GM13977 (cell line): Measurements from ENCODE around the gene ARHGAP9.
"Not testable (repeated sequence)": the region's sequence is repeated elsewhere in the genome, so short reads cannot be mapped to it uniquely, and the experiment has no call there.

Experiments
- DNase-seq: peaks from one replicate; pipeline ENCODE4 v3.0.0; 2012; ENCODE audit warnings: low spot score
- in situ Hi-C: fragments of 300-500 bp; cut with MboI; formaldehyde crosslinking; loops from one replicate; pipeline ENCODE4 v1.12.0; 2022; ENCODE audit warnings: low sequenced_read_pairs, low pct_unique_long_range_greater_than_20kb, mixed read lengths, inconsistent platforms; ENCODE audit not compliant: unreplicated experiment
- TF ChIP-seq, protein P1 (sequence below): IDR thresholded peaks from 2 replicates; pipeline ENCODE4 v1.5.1; 2012; ENCODE audit warnings: mild to moderate bottlenecking, control low read depth; ENCODE audit not compliant: insufficient read depth; ENCODE audit errors: extremely low read depth, missing control alignments

Gene ARHGAP9

DNA sequence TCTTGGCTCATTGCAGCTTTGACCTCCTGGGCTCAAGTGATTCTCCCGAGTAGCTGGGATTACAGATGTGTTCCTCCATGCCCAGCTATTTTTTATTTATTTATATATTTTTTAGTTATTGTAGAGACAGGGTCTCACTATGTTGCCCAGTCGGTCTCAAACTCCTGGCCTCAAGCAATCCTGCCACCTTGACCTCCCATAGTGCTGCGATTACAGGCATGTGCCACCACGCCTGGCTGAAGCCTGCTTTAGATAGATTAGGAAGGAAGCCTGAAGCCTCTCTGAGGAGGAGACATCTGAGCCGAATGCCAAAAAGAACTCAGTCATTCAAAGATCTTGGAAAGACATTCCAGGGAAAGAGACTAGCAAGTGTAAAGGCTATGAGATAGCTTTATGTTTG, 34.9 kb downstream of the ARHGAP9 start:
- TF ChIP-seq, protein P1, sequence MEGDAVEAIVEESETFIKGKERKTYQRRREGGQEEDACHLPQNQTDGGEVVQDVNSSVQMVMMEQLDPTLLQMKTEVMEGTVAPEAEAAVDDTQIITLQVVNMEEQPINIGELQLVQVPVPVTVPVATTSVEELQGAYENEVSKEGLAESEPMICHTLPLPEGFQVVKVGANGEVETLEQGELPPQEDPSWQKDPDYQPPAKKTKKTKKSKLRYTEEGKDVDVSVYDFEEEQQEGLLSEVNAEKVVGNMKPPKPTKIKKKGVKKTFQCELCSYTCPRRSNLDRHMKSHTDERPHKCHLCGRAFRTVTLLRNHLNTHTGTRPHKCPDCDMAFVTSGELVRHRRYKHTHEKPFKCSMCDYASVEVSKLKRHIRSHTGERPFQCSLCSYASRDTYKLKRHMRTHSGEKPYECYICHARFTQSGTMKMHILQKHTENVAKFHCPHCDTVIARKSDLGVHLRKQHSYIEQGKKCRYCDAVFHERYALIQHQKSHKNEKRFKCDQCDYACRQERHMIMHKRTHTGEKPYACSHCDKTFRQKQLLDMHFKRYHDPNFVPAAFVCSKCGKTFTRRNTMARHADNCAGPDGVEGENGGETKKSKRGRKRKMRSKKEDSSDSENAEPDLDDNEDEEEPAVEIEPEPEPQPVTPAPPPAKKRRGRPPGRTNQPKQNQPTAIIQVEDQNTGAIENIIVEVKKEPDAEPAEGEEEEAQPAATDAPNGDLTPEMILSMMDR: no peak
- no peak for DNase-seq
- in situ Hi-C loops: no loop called here

DNA sequence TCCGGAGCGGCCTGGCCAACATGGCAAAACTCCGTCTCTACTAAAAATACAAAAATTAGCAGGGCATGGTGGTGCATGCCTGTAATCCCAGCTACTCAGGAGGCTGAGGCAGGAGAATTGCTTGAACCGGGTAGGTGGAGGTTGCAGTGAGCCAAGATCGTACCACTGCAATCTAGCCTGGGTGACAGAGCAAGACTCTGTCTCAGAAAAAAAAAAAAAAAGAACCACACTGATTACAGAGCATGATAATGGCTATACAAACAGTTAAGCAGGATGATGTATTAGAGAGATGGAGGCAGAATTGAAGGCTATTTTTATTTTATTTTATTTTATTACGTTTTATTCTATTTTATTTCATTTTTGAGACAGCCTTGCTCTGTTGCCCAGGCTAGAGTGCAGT, 35.3 kb downstream of the ARHGAP9 start:
- in situ Hi-C loops, DNase-seq: not testable (repeated sequence)

GRCh38 chr12:57441846-57442427, 37.7 kb downstream of the ARHGAP9 start:
- in situ Hi-C loops: no loop called here

DNA sequence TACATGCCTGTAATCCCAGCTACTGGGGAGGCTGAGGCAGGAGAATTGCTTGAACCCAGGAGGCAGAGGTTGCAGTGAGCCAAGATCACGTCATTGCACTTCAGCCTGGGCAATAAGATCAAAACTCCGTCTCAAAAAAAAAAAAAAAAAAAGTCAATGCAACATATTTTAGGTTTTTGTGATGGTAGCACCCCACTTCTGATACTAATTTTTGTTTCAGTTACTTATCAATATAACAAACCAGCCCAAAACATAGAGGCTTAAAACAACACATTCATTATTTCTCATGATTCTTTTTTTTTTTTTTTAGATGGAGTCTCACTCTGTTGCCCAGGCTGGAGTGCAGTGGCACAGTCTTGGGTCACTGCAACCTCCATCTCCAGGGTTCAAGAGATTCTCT, 38.3 kb downstream of the ARHGAP9 start:
- DNase-seq, in situ Hi-C loops: not testable (repeated sequence)

More at GRCh38 chr12:57441846-57442427, 37.7 kb downstream of the ARHGAP9 start:
- DNase-seq: no peak
- TF ChIP-seq, protein P1: no peak

- TF ChIP-seq, protein P1: no peak
- DNase-seq: no peak
- in situ Hi-C loops: no loop called here
Measured at GRCh38 chr12:57439762-57440266, 39.9 kb downstream of the ARHGAP9 start.

DNA sequence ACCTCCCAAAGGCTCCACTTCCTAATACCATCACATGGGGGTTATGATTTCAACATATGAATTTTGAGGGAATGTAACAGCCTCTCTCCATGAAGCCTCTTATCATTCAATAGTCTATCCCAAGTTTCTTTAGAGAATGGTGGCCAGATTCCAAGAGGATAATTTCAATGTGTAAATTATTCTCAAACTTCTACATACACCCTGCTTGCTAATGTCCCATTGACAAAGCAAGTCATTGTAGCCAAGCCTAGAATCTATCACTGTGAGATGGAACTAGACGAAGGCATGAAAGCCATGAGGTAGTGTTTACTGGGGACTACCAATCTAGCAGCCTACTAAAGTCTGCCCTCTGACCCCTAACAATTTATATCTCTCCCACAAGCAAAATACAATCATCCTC, 41.3 kb downstream of the ARHGAP9 start:
- in situ Hi-C loops: no loop called here
- no peak for DNase-seq
- TF ChIP-seq, protein P1: no peak

- in situ Hi-C loops: no loop called here
- TF ChIP-seq, protein P1: no peak
- DNase-seq: no peak
Measured at GRCh38 chr12:57435293-57435692, 44.4 kb downstream of the ARHGAP9 start.

DNA sequence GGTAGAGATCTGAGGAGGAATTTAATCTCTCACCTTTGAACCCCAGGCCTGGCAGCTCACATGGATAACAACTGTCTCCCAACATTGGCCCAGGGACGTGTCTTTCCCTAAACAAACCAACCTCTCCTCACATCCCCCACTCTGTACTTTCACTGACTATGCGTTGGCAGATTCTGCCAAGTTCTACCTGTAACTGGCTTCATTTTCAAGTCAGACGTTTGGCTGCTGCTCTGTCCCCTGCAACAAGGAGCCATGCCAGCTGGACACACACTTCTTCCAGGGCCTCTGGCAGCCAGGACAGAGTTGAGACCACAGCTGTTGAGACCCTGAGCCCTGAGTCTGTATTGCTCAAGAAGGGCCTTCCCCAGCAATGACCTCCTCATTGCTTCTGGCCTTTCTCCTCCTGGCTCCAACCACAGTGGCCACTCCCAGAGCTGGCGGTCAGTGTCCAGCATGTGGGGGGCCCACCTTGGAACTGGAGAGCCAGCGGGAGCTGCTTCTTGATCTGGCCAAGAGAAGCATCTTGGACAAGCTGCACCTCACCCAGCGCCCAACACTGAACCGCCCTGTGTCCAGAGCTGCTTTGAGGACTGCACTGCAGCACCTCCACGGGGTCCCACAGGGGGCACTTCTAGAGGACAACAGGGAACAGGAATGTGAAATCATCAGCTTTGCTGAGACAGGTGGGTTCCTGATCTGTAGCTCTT, 45.0 kb downstream of the ARHGAP9 start, which contains the start of gene INHBC:
INHBC (plus strand) TSS at position 268 of the 707 bp plus-strand sequence; CDS start at position 371, 103 bp downstream.
- TF ChIP-seq, protein P1: no peak
- in situ Hi-C loops: no loop called here
- no peak for DNase-seq
